HG02763 (cell line): ENCODE measurements around the gene NT5C2.
"Not testable (repeated sequence)": the region's sequence is repeated elsewhere in the genome, so short reads cannot be mapped to it uniquely, and the experiment has no call there.

ENCODE experiments used
- ATAC-seq: cut with Tn5 transposase; IDR thresholded peaks from one replicate; pipeline ENCODE4 v1.9.1; 2021; ENCODE audit warnings: mild to moderate bottlenecking, moderate library complexity; ENCODE audit not compliant: unreplicated experiment

Gene NT5C2

DNA sequence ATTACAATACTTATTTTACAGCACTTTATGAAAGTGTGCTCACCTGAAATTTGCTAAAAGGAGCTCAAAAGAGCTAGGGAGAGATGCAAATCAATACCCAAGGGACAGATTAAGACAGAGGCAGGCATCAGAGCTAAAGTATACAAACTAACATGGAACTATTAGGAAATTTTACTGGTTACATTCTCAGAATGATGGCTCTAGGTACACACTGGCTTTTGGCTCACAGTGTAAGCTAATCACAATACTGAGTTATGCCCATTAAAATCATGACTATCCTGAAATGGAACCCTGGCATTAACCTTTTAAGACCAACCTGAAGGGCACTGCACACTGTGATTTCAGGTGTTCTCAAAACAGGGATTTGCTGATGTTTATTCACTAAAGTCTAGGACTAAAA, 98.1 kb downstream of the NT5C2 start:
- no peak for ATAC-seq

DNA sequence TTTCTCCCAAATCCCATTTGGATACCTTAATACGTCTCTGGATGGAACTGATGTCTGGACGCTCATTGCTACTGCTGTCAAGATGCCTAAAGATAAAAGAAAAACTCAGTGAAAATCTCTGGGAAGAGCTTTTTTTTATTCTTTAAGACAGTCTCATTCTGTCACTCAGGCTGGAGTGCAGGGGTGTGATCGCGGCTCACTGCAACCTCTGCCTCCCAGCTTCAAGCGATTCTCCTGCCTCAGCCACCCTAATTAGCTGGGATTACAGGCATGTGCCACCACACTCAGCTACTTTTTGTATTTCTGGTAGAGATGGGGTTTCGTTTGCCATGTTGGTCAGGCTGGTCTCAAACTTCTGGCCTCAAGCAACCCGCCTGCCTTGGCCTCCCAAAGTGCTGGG, 102.2 kb downstream of the NT5C2 start:
- no peak for ATAC-seq

- ATAC-seq = no peak
Measured at GRCh38 chr10:103089493-103089892, 103.6 kb downstream of the NT5C2 start.

GRCh38 chr10:103086799-103087198, 106.3 kb downstream of the NT5C2 start:
- ATAC-seq = no peak

- no peak for ATAC-seq
Measured at GRCh38 chr10:103086261-103086660, 106.8 kb downstream of the NT5C2 start.

DNA sequence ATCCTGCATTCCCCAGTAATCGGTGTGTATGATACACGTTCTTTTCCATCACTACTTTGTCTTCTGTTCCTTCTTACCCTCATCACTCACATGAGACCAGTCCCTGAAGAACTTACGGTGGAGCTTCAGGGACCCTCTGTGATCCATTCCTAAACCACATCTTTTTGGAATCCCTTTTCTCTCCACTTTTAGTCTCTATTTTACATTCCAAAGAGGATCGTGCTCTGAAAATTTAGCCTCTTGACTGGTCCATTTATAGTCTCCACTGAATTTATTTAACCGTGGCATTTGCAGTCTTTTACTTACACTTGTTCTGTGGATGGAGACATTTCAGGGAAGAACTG, 109.1 kb downstream of the NT5C2 start:
- no peak for ATAC-seq

- no peak for ATAC-seq
Measured at GRCh38 chr10:103083266-103083976, 109.7 kb downstream of the NT5C2 start.

GRCh38 chr10:103082683-103083082, 110.4 kb downstream of the NT5C2 start:
- ATAC-seq = no peak

DNA sequence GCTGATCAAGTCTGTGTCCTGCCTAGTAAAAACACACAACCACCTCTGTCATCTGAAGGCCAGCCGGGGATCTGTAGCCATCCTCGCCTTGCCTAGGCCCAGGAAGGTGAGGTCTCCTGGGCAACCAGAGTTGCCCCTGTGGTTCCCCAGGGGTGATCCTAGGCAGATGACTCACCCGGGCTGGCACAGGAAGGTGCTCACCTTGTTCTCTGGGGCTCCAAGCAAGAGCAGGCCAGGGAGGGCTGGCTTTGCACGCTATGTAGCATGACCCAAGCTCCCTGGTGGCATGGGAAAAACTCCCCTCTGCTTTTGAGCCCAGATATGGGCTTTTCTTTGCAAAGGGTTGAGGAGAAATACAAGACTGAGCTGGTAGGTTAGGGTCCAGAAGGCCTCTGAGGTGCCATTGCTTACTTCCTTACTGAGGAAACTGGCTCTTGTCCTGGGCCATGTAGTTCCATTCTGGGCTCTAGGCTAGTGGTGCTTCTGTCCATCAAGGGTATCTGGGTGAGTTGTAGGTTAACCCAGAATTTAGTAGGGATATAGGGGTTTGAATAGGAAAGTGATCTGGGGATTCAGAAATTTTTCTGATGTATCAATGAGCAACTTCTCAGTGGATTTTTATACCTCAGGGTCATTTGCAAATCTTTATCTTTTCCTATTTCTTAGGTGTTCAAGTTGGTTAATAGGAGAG, 112.0 kb downstream of the NT5C2 start:
- no peak for ATAC-seq

GRCh38 chr10:103079946-103080345, 113.1 kb downstream of the NT5C2 start:
- ATAC-seq = no peak

GRCh38 chr10:103079100-103079499, 114.0 kb downstream of the NT5C2 start:
- no peak for ATAC-seq

DNA sequence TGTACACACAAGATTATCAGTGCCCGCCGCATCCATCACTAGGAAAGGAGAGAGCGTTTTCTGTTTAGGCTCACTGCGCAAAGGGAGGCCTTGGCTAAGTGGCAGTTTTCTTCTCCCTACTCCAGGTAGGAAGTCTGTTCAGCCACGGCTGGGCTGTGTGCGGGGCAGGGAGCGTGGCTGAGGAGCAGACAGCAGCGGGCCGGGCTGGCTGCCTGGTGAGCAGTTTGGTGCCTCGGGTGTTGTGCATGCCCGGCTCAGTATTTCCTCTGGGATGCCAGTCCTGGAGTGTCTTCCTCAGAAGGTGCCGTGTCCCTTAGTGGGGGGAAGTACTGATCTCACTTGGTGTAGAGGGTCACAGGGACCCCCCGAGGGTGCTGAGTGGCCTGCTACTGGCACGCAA, 114.4 kb downstream of the NT5C2 start:
- ATAC-seq = no peak

DNA sequence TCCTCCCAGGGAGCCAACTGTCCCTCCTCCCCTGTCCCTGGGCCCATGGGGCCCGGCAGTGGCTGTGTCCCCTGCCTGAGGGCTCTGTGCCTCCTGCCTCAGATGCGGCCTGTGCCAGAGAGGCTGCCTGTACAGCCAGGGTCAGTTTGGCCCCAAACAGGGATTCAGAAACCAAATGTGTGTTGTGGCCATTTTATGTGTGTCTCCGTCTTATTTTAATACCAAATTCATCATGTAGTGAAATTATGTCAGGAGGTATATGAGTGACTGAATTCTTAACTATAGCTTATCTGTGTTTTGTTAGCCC, 114.8 kb downstream of the NT5C2 start:
- ATAC-seq = no peak

GRCh38 chr10:103077491-103078308, 115.4 kb downstream of the NT5C2 start:
- no peak for ATAC-seq

DNA sequence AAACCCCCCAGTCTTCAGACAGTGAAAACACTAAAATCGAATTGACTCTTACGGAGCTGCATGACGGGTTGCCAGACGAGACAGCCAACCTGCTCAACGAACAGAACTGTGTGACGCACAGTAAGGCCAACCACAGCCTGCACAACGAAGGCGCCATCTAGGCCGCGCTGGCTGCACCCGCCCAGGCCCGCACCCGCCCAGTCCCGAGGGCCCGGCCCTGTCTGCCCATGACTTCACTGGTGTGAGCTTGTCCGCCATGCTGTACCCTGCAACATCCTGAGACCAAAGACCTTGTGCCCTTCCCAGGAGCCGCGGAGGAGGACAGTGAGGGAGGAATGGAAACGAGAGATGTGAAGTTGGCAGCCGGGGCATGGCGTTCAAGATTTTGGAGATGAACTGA, 116.1 kb downstream of the NT5C2 start:
- no peak for ATAC-seq

GRCh38 chr10:103072891-103073290, 120.2 kb downstream of the NT5C2 start:
- ATAC-seq = no peak

DNA sequence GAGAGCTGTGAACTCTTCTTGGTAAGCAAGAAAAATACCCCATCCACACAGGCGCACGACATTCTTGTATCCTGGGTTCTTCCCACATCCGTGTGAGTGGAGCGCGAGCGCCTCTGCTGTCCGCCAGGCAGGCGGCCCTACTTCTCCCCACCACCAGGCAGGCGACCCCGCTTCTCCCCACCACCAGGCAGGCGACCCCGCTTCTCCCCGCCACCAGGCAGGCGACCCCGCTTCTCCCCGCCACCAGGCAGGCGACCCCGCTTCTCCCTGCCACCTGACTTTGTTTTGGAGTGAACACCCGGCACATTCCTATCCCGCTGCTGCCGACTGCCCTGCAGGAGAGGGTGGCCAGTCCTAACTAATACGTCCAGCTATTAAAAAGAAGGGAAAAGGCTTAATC, 120.8 kb downstream of the NT5C2 start:
- ATAC-seq = no peak

DNA sequence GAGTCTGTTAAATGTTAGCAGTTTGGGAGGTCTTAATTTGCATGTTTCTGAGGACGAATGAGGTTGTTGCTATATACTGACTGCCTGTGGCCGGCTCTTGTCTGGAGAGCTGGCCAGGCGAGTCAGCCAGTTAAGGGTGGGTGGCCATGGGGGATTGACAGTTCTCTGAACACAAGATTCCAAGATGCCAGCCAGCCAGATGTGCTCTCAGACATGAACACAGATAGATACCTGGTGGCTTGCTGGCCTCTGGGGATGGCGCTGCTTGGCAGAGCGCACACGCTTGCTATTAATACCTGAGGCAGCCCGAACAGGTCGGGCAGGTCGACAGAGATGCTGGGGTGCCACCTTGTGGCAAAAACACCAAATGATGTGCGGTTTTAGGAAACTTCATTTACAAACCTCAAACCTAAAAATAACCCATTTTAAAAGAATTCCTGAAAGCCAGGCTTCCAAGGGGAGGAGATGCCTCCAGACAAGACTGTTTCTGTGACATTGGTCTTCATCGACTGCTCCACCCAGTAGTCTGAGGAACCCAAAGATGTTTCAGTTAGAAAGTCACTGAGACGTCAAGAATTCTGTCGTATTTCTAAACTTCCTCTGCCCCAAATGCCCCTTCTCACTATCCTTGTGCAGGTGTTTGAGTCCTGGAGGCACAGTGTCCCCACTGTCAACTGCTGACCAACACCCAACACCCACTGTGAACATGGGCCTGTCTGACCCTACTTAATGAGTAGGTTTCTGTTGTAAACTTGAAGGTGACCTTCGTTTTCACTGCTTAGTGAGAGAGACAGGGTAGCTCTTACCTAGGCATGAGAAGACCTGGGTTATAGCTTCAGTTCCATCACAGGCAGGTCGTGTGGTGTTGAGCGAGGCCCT, 123.4 kb downstream of the NT5C2 start:
- no peak for ATAC-seq

GRCh38 chr10:103067956-103068355, 125.1 kb downstream of the NT5C2 start:
- ATAC-seq = no peak

DNA sequence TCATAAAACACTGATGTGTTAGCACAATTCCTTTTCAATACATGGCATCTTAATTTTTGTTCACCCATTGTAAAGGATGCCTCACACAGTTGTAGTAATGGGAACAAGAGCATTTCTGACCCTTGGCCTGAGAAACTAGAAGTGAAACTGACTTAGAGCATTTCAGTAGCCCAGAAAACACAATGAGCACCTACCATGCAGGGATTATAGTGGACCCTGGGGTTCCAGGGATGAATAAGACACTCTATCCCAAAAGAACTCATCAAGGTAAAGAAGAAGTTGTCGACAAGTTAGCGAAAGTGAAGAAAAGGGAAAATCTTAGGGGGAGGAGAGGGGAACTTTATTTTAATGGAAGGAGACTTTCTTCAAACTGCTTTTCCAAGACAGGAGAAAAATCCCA, 125.6 kb downstream of the NT5C2 start:
- ATAC-seq = no peak

- not testable (repeated sequence) for ATAC-seq
Measured at GRCh38 chr10:103067099-103067477, 126.0 kb downstream of the NT5C2 start.
